GM03348 (cell line): ENCODE data around the gene ISG20L2.
"Not testable (repeated sequence)": the region's sequence is repeated elsewhere in the genome, so short reads cannot be mapped to it uniquely, and the experiment has no call there.

Source experiments
- DNase-seq: peaks from one replicate; pipeline ENCODE4 v3.0.0; 2012; ENCODE audit warnings: low spot score

ISG20L2 gene

GRCh38 chr1:156728599-156729462, at the start of gene ISG20L2:
Gene ISG20L2 (minus strand): TSS chr1:156728766. CDS start chr1:156727652, 1,114 bp downstream.
- peak; percentile 94 for DNase-seq

GRCh38 chr1:156777573-156777972, 49.0 kb upstream of the ISG20L2 start:
- DNase-seq: no peak

- no peak for DNase-seq
Observed at GRCh38 chr1:156776942-156777341, 48.4 kb upstream of the ISG20L2 start.

GRCh38 chr1:156775799-156776198, 47.2 kb upstream of the ISG20L2 start:
- no peak for DNase-seq

- no peak for DNase-seq
Observed at GRCh38 chr1:156773607-156774006, 45.0 kb upstream of the ISG20L2 start.

- DNase-seq: no peak
Observed at GRCh38 chr1:156772728-156773497, 44.3 kb upstream of the ISG20L2 start.

- no peak for DNase-seq
Observed at GRCh38 chr1:156772222-156772621, 43.7 kb upstream of the ISG20L2 start.

GRCh38 chr1:156768610-156769295, 40.2 kb upstream of the ISG20L2 start:
- no peak for DNase-seq

- peak; percentile 36 for DNase-seq
Observed at GRCh38 chr1:156767879-156768604, 39.5 kb upstream of the ISG20L2 start.

GRCh38 chr1:156767101-156767878, 38.7 kb upstream of the ISG20L2 start, which contains the start of gene PRCC:
Gene PRCC (plus strand): TSS chr1:156767535. CDS start chr1:156767772, 237 bp downstream.
- peak; percentile 93 for DNase-seq

- no peak for DNase-seq
Observed at GRCh38 chr1:156766298-156767100, 37.9 kb upstream of the ISG20L2 start.

- no peak for DNase-seq
Observed at GRCh38 chr1:156765666-156766065, 37.1 kb upstream of the ISG20L2 start.

GRCh38 chr1:156765136-156765535, 36.6 kb upstream of the ISG20L2 start:
- DNase-seq: not testable (repeated sequence)

- DNase-seq: no peak
Observed at GRCh38 chr1:156760796-156761104, 32.2 kb upstream of the ISG20L2 start.

GRCh38 chr1:156760092-156760795, 31.7 kb upstream of the ISG20L2 start:
- DNase-seq: no peak

- DNase-seq: not testable (repeated sequence)
Observed at GRCh38 chr1:156757572-156758253, 29.1 kb upstream of the ISG20L2 start.

GRCh38 chr1:156756355-156756754, 27.8 kb upstream of the ISG20L2 start:
- DNase-seq: no peak

- no peak for DNase-seq
Observed at GRCh38 chr1:156755527-156755950, 27.0 kb upstream of the ISG20L2 start.

- DNase-seq: no peak
Observed at GRCh38 chr1:156754219-156754618, 25.7 kb upstream of the ISG20L2 start.
